Type B pancreatic cell (in vitro differentiated cells): ENCODE results near the gene ALDH1A3. TPM values are rescaled to one million over a fixed set of nuclear protein-coding genes. Genes with fewer than 3 reads are reported as not detected.

ENCODE experiments used
- DNase-seq: peaks from one replicate; pipeline ENCODE4 v3.0.0; 2021; ENCODE audit warnings: mixed read lengths; ENCODE audit not compliant: unreplicated experiment; ENCODE audit errors: extremely low spot score
- H3K27ac Mint-ChIP-seq: 2 replicates; pipeline ENCODE4 v1.8.0; 2021; ENCODE audit warnings: mild to moderate bottlenecking, mixed read lengths
- H3K27me3 Mint-ChIP-seq: 2 replicates; pipeline ENCODE4 v1.8.0; 2021; ENCODE audit warnings: mixed read lengths
- H3K36me3 Mint-ChIP-seq: 2 replicates; pipeline ENCODE4 v1.8.0; 2021; ENCODE audit warnings: mixed read lengths
- H3K4me1 Mint-ChIP-seq: one replicate; pipeline ENCODE4 v1.8.0; 2021; ENCODE audit warnings: mixed read lengths; ENCODE audit not compliant: unreplicated experiment
- H3K4me3 Mint-ChIP-seq: 2 replicates; pipeline ENCODE4 v1.8.0; 2021; ENCODE audit warnings: mild to moderate bottlenecking, mixed read lengths
- H3K9me3 Mint-ChIP-seq: 2 replicates; pipeline ENCODE4 v1.8.0; 2021; ENCODE audit warnings: mixed read lengths
- CTCF ChIP-seq: fragments of 200-600 bp; sonication (generic); conservative IDR thresholded peaks from 2 replicates; pipeline ENCODE4 v1.5.0; 2021; ENCODE audit warnings: antibody characterized with exemption, mild to moderate bottlenecking
- total RNA-seq: library from RNA; stranded (reverse); gene quantifications from 2 replicates; pipeline ENCODE4 v1.2.1, GENCODE V29; 2021; ENCODE audit warnings: low replicate concordance

ALDH1A3 gene
- total RNA-seq, 1 donor from 2014 or later: 13.0 TPM

GRCh38 chr15:100931143-100931890 lies 51.7 kb downstream of the ALDH1A3 start:
- Mint-ChIP-seq H3K4me3 (no peak overlapping the region), H3K36me3 (no peaks in the 10 kb centered on the region), H3K27ac (no peak overlapping the region), H3K9me3 (peaks cover 6% of the 10 kb centered on the region), H3K4me1 (peaks cover 18% of the 10 kb centered on the region), H3K27me3 (peaks cover 11% of the 10 kb centered on the region)
- no peak for TF ChIP-seq CTCF
- no peak for DNase-seq

- Mint-ChIP-seq H3K4me3 (no peak overlapping the region), H3K27me3 (peaks cover 11% of the 10 kb centered on the region), H3K4me1 (peaks cover 18% of the 10 kb centered on the region), H3K9me3 (peaks cover 6% of the 10 kb centered on the region), H3K27ac (no peak overlapping the region), H3K36me3 (no peaks in the 10 kb centered on the region)
- no peak for DNase-seq
- no peak for TF ChIP-seq CTCF
These were observed 53.2 kb downstream of the ALDH1A3 start for GRCh38 chr15:100932676-100933348.

GRCh38 chr15:100934166-100934565 lies 54.5 kb downstream of the ALDH1A3 start:
- Mint-ChIP-seq H3K36me3 (no peaks in the 10 kb centered on the region), H3K27ac (no peak overlapping the region), H3K27me3 (peaks cover 5% of the 10 kb centered on the region), H3K9me3 (peaks cover under 1% of the 10 kb centered on the region), H3K4me1 (peaks cover 12% of the 10 kb centered on the region), H3K4me3 (no peak overlapping the region)
- TF ChIP-seq CTCF: no peak
- DNase-seq: no peak

GRCh38 chr15:100934726-100935125 lies 55.1 kb downstream of the ALDH1A3 start:
- no peak overlapping the region for H3K27ac Mint-ChIP-seq
- peaks cover 3% of the 10 kb centered on the region for H3K27me3 Mint-ChIP-seq
- H3K9me3 Mint-ChIP-seq: no peaks in the 10 kb centered on the region
- peaks cover 6% of the 10 kb centered on the region for H3K4me1 Mint-ChIP-seq
- H3K36me3 Mint-ChIP-seq: no peaks in the 10 kb centered on the region
- DNase-seq: no peak
- H3K4me3 Mint-ChIP-seq: no peak overlapping the region
- TF ChIP-seq CTCF: no peak

- no peaks in the 10 kb centered on the region for H3K36me3 Mint-ChIP-seq
- no peak overlapping the region for H3K4me3 Mint-ChIP-seq
- peaks cover 3% of the 10 kb centered on the region for H3K4me1 Mint-ChIP-seq
- peaks cover 3% of the 10 kb centered on the region for H3K27me3 Mint-ChIP-seq
- no peaks in the 10 kb centered on the region for H3K9me3 Mint-ChIP-seq
- no peak overlapping the region for H3K27ac Mint-ChIP-seq
- no peak for DNase-seq
- TF ChIP-seq CTCF: no peak
These were observed 57.5 kb downstream of the ALDH1A3 start for GRCh38 chr15:100937171-100937570.
